GM23338 (cell line): ENCODE measurements around the gene NFATC1. TPM values are rescaled to one million over a fixed set of nuclear protein-coding genes. Genes with fewer than 3 reads are reported as not detected.

ENCODE experiments used
- ATAC-seq: fragments of 200-7000 bp; cut with Tn5 transposase; 3 replicates; pipeline ENCODE4 v1.9.1; 2020
- DNase-seq: peaks from one replicate; pipeline ENCODE4 v3.0.0-alpha.2; 2015; ENCODE audit warnings: low spot score
- H2AFZ ChIP-seq: fragments of 200-600 bp; sonication (generic); 2 replicates; pipeline ENCODE4 v1.8.0; 2016; ENCODE audit warnings: antibody characterized with exemption, mild to moderate bottlenecking, moderate library complexity
- H3F3A ChIP-seq: fragments of 200-600 bp; sonication (generic); replicated peaks from 2 replicates; pipeline ENCODE4 v1.8.0; 2017; ENCODE audit warnings: antibody characterized with exemption, mixed run types, low read depth
- H3K27ac ChIP-seq: fragments of 200-600 bp; sonication (generic); 2 replicates; pipeline ENCODE4 v1.6.1; 2016; ENCODE audit warnings: low read depth
- H3K27me3 ChIP-seq: fragments of 200-600 bp; sonication (generic); 2 replicates; pipeline ENCODE4 v1.8.0; 2016; ENCODE audit warnings: mild to moderate bottlenecking, mixed run types, moderate library complexity; ENCODE audit not compliant: insufficient read depth
- H3K36me3 ChIP-seq: fragments of 200-600 bp; sonication (generic); 2 replicates; pipeline ENCODE4 v1.8.0; 2016; ENCODE audit warnings: mild to moderate bottlenecking; ENCODE audit not compliant: insufficient read depth
- H3K4me1 ChIP-seq: fragments of 200-600 bp; sonication (generic); 2 replicates; pipeline ENCODE4 v1.8.0; 2016; ENCODE audit warnings: mild to moderate bottlenecking, moderate library complexity; ENCODE audit not compliant: insufficient read depth
- H3K4me2 ChIP-seq: fragments of 200-600 bp; sonication (generic); 2 replicates; pipeline ENCODE4 v1.7.1; 2017; ENCODE audit warnings: mixed run types
- H3K4me3 ChIP-seq: fragments of 200-600 bp; sonication (generic); 2 replicates; pipeline ENCODE4 v1.6.1; 2016; ENCODE audit warnings: mixed run types
- H3K79me2 ChIP-seq: fragments of 200-600 bp; sonication (generic); replicated peaks from 2 replicates; pipeline ENCODE4 v1.8.0; 2017; ENCODE audit warnings: mild to moderate bottlenecking; ENCODE audit not compliant: insufficient read depth
- H3K9me2 ChIP-seq: fragments of 200-600 bp; sonication (generic); 2 replicates; pipeline ENCODE4 v1.8.0; 2017; ENCODE audit not compliant: insufficient read depth
- H4K20me1 ChIP-seq: fragments of 200-600 bp; sonication (generic); replicated peaks from 2 replicates; pipeline ENCODE4 v1.8.0; 2017; ENCODE audit warnings: mild to moderate bottlenecking; ENCODE audit not compliant: insufficient read depth
- H3K27ac Mint-ChIP-seq: 2 replicates; pipeline ENCODE4 v1.8.0; 2020; ENCODE audit warnings: inconsistent platforms, mild to moderate bottlenecking, moderate library complexity, mixed read lengths
- H3K27me3 Mint-ChIP-seq: 3 replicates; pipeline ENCODE4 v1.8.0; 2022; ENCODE audit warnings: low read depth, mild to moderate bottlenecking, moderate library complexity, mixed read lengths, inconsistent platforms; ENCODE audit not compliant: insufficient read depth, poor library complexity
- H3K36me3 Mint-ChIP-seq: 3 replicates; pipeline ENCODE4 v1.8.0; 2021; ENCODE audit warnings: low read depth, mild to moderate bottlenecking, inconsistent platforms, moderate library complexity, mixed read lengths
- H3K4me1 Mint-ChIP-seq: 3 replicates; pipeline ENCODE4 v1.8.0; 2020; ENCODE audit warnings: mild to moderate bottlenecking, inconsistent platforms, mixed read lengths
- H3K4me3 Mint-ChIP-seq: 3 replicates; pipeline ENCODE4 v1.8.0; 2021; ENCODE audit warnings: moderate library complexity, mild to moderate bottlenecking, inconsistent platforms, mixed read lengths
- H3K9me3 Mint-ChIP-seq: 3 replicates; pipeline ENCODE4 v1.8.0; 2020; ENCODE audit warnings: moderate library complexity, mild to moderate bottlenecking, inconsistent platforms, mixed read lengths
- CREB1 ChIP-seq: fragments of 250-450 bp; sonication (Bioruptor Pico); IDR thresholded peaks from 2 replicates; pipeline ENCODE4 v1.5.0; 2020; ENCODE audit warnings: low read depth, mild to moderate bottlenecking, moderate library complexity
- CTCF ChIP-seq, 2 experiments: fragments of 200-600 bp in 1 of 2; sonication (generic) in 1 of 2; conservative IDR thresholded peaks; 2 replicates each; pipeline versions ENCODE4 v1.5.1 to v1.6.1; 2016 to 2017; ENCODE audit warnings: antibody characterized with exemption in 2 of 2, low read depth in 2 of 2, mild to moderate bottlenecking in 2 of 2, moderate library complexity in 1 of 2
- ETS1 ChIP-seq: IDR thresholded peaks from 2 replicates; pipeline ENCODE4 v1.6.1; 2016; ENCODE audit warnings: antibody characterized with exemption
- EZH2 ChIP-seq: fragments of 200-600 bp; sonication (generic); IDR thresholded peaks from one replicate; pipeline ENCODE4 v1.8.0; 2017; ENCODE audit warnings: antibody characterized with exemption, mild to moderate bottlenecking, low read depth; ENCODE audit not compliant: unreplicated experiment
- NANOG ChIP-seq: IDR thresholded peaks from 2 replicates; pipeline ENCODE4 v1.6.1; 2016; ENCODE audit warnings: antibody characterized with exemption, borderline replicate concordance
- POLR2AphosphoS5 ChIP-seq: IDR thresholded peaks from 2 replicates; pipeline ENCODE4 v1.6.1; 2016; ENCODE audit warnings: antibody characterized with exemption, low read depth
- STAT1 ChIP-seq: IDR thresholded peaks from one replicate; pipeline ENCODE4 v1.6.1; 2016; ENCODE audit warnings: antibody characterized with exemption; ENCODE audit not compliant: unreplicated experiment
- ZNF114 ChIP-seq: fragments of 250-450 bp; sonication (Bioruptor Pico); IDR thresholded peaks from 2 replicates; pipeline ENCODE4 v1.5.0; 2020; ENCODE audit warnings: mild to moderate bottlenecking, moderate library complexity
- ZNF462 ChIP-seq: fragments of 250-450 bp; sonication (Bioruptor Pico); IDR thresholded peaks from 2 replicates; pipeline ENCODE4 v1.5.0; 2020; ENCODE audit warnings: mild to moderate bottlenecking, moderate library complexity
- polyA plus RNA-seq: library from polyadenylated mRNA; unstranded; fragments of >200 nt; fragmentation: Nextera tagmentation; extraction: Ambion mirVana; gene quantifications from 2 replicates; pipeline ENCODE4 v1.2.1, GENCODE V29; 2016
- total RNA-seq: library from RNA; depleted of rRNA; stranded (reverse); fragments of >200 nt; shearing (Covaris generic); gene quantifications from 2 replicates; pipeline ENCODE4 v1.2.3, GENCODE V29; 2014

The NFATC1 gene
- total and polyA plus RNA-seq, 2 experiments from 2014 or later: 3.9 to 6.4 TPM

- no peaks in the 10 kb centered on the region for H4K20me1 ChIP-seq
- no peaks in the 10 kb centered on the region for H3K4me1 ChIP-seq
- no peaks in the 10 kb centered on the region; the same call in 2 of the 3 replicates for H3K36me3 Mint-ChIP-seq
- H3K27ac ChIP-seq: no peak overlapping the region
- H3K4me3 Mint-ChIP-seq: no peak overlapping the region
- peaks cover 14% of the 10 kb centered on the region for H3K27me3 Mint-ChIP-seq
- no peaks in the 10 kb centered on the region for H3K9me2 ChIP-seq
- H3K79me2 ChIP-seq: no peaks in the 10 kb centered on the region
- H3K36me3 ChIP-seq: no peaks in the 10 kb centered on the region
- TF ChIP-seq ETS1: no peak
- no peak for TF ChIP-seq CTCF (conservative IDR thresholded peaks at IDR 0.05; ENCODE audit: low read depth in 2 of 2)
- TF ChIP-seq ZNF462 (CRISPR knock-in tag): no peak
- no peak for TF ChIP-seq STAT1
- TF ChIP-seq EZH2: no peak
- no peak for TF ChIP-seq NANOG
- TF ChIP-seq CREB1: no peak
- no peak for TF ChIP-seq POLR2AphosphoS5
- no peak for TF ChIP-seq ZNF114 (CRISPR knock-in tag)
- H3F3A ChIP-seq: no peaks in the 10 kb centered on the region
- H2AFZ ChIP-seq: no peak overlapping the region
- no peaks in the 10 kb centered on the region for H3K4me1 Mint-ChIP-seq
- DNase-seq: no peak
- ATAC-seq: no peak
- H3K27me3 ChIP-seq: no peaks in the 10 kb centered on the region
- peaks cover 7% of the 10 kb centered on the region; the same call in 2 of the 3 replicates for H3K9me3 Mint-ChIP-seq
- no peak overlapping the region for H3K4me3 ChIP-seq
- H3K4me2 ChIP-seq: no peak overlapping the region
- no peak overlapping the region for H3K27ac Mint-ChIP-seq
Measured at GRCh38 chr18:79560042-79560860, 164.5 kb downstream of the NFATC1 start.
